A549 (cell line): ENCODE results near the gene BIN1.

Experiments
- CEBPB ChIP-seq, 2 experiments: fragments of >200 bp in 1 of 2; sonication (Bioruptor Twin) in 1 of 2; formaldehyde crosslinking in 1 of 2; IDR thresholded peaks; 2 replicates each; pipeline ENCODE4 v1.6.1; 2012 to 2016
- HDAC2 ChIP-seq: fragments of 200-600 bp; sonication (generic); IDR thresholded peaks from 2 replicates; pipeline ENCODE4 v1.6.1; 2016
- JUNB ChIP-seq: fragments of >200 bp; sonication (Bioruptor Twin); formaldehyde crosslinking; IDR thresholded peaks from 2 replicates; pipeline ENCODE4 v1.6.1; 2016
- MAFK ChIP-seq: fragments of 450-650 bp; IDR thresholded peaks from 2 replicates; pipeline ENCODE4 v1.6.1; 2014; ENCODE audit not compliant: partially characterized antibody
- POLR2A ChIP-seq: IDR thresholded peaks from 2 replicates; pipeline ENCODE4 v1.6.1; 2012; ENCODE audit warnings: mild to moderate bottlenecking, low read length
- RCOR1 ChIP-seq: fragments of 150-350 bp; IDR thresholded peaks from 2 replicates; pipeline ENCODE4 v1.6.1; 2014; ENCODE audit warnings: antibody characterized with exemption, low read length, low read depth
- ZFP36 ChIP-seq: fragments of 450-650 bp; IDR thresholded peaks from 2 replicates; pipeline ENCODE4 v1.6.1; 2014; ENCODE audit warnings: borderline replicate concordance; ENCODE audit not compliant: partially characterized antibody
- TF ChIP-seq, protein P1 (sequence below): fragments of >200 bp; sonication (Bioruptor Twin); formaldehyde crosslinking; IDR thresholded peaks from 3 replicates; pipeline ENCODE4 v1.5.1; 2016
- TF ChIP-seq, protein P2 (sequence below): IDR thresholded peaks from 2 replicates; pipeline ENCODE4 v1.6.1; 2012
- TF ChIP-seq, protein P3 (sequence below): IDR thresholded peaks from 2 replicates; pipeline ENCODE4 v1.6.1; 2012
- TF ChIP-seq, protein P4 (sequence below): fragments of 200-600 bp; sonication (generic); IDR thresholded peaks from 2 replicates; pipeline ENCODE4 v1.6.1; 2016; ENCODE audit warnings: antibody characterized with exemption, mild to moderate bottlenecking, moderate library complexity
- TF ChIP-seq, protein P5 (sequence below): fragments of >200 bp; sonication (Bioruptor Twin); formaldehyde crosslinking; IDR thresholded peaks from 3 replicates; pipeline ENCODE4 v1.6.1; 2016

DNA sequence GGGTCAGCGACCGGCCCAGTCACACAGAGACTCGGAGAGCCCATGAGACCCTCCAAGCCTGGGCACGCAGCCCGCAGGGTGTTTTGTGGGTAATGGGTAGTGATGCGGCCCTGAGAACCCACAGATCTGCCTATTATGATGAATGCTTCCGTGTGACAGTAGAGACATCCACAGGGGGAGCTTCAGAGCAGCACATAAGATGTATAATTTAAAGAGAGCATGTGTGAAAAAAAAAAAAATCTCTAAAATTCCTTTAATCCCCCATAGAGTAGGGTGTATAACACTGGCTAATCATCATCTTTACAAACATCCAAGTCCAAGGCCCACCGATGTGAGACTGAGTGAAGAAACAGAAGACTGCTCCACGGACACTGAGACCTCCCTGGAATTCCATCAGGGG, 34.6 kb downstream of the BIN1 start:
- TF ChIP-seq, protein P1, sequence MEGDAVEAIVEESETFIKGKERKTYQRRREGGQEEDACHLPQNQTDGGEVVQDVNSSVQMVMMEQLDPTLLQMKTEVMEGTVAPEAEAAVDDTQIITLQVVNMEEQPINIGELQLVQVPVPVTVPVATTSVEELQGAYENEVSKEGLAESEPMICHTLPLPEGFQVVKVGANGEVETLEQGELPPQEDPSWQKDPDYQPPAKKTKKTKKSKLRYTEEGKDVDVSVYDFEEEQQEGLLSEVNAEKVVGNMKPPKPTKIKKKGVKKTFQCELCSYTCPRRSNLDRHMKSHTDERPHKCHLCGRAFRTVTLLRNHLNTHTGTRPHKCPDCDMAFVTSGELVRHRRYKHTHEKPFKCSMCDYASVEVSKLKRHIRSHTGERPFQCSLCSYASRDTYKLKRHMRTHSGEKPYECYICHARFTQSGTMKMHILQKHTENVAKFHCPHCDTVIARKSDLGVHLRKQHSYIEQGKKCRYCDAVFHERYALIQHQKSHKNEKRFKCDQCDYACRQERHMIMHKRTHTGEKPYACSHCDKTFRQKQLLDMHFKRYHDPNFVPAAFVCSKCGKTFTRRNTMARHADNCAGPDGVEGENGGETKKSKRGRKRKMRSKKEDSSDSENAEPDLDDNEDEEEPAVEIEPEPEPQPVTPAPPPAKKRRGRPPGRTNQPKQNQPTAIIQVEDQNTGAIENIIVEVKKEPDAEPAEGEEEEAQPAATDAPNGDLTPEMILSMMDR: no peak
- TF ChIP-seq POLR2A (no peak), JUNB (no peak), MAFK (no peak), RCOR1 (no peak), HDAC2 (no peak), CEBPB (IDR thresholded peaks at IDR 0.05) (no peak), ZFP36 (no peak)
- TF ChIP-seq, protein P2, sequence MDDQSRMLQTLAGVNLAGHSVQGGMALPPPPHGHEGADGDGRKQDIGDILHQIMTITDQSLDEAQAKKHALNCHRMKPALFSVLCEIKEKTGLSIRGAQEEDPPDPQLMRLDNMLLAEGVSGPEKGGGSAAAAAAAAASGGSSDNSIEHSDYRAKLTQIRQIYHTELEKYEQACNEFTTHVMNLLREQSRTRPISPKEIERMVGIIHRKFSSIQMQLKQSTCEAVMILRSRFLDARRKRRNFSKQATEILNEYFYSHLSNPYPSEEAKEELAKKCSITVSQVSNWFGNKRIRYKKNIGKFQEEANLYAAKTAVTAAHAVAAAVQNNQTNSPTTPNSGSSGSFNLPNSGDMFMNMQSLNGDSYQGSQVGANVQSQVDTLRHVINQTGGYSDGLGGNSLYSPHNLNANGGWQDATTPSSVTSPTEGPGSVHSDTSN: no peak
- TF ChIP-seq, protein P3, sequence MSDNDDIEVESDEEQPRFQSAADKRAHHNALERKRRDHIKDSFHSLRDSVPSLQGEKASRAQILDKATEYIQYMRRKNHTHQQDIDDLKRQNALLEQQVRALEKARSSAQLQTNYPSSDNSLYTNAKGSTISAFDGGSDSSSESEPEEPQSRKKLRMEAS: no peak
- TF ChIP-seq, protein P4, sequence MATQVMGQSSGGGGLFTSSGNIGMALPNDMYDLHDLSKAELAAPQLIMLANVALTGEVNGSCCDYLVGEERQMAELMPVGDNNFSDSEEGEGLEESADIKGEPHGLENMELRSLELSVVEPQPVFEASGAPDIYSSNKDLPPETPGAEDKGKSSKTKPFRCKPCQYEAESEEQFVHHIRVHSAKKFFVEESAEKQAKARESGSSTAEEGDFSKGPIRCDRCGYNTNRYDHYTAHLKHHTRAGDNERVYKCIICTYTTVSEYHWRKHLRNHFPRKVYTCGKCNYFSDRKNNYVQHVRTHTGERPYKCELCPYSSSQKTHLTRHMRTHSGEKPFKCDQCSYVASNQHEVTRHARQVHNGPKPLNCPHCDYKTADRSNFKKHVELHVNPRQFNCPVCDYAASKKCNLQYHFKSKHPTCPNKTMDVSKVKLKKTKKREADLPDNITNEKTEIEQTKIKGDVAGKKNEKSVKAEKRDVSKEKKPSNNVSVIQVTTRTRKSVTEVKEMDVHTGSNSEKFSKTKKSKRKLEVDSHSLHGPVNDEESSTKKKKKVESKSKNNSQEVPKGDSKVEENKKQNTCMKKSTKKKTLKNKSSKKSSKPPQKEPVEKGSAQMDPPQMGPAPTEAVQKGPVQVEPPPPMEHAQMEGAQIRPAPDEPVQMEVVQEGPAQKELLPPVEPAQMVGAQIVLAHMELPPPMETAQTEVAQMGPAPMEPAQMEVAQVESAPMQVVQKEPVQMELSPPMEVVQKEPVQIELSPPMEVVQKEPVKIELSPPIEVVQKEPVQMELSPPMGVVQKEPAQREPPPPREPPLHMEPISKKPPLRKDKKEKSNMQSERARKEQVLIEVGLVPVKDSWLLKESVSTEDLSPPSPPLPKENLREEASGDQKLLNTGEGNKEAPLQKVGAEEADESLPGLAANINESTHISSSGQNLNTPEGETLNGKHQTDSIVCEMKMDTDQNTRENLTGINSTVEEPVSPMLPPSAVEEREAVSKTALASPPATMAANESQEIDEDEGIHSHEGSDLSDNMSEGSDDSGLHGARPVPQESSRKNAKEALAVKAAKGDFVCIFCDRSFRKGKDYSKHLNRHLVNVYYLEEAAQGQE: no peak
- TF ChIP-seq, protein P5, sequence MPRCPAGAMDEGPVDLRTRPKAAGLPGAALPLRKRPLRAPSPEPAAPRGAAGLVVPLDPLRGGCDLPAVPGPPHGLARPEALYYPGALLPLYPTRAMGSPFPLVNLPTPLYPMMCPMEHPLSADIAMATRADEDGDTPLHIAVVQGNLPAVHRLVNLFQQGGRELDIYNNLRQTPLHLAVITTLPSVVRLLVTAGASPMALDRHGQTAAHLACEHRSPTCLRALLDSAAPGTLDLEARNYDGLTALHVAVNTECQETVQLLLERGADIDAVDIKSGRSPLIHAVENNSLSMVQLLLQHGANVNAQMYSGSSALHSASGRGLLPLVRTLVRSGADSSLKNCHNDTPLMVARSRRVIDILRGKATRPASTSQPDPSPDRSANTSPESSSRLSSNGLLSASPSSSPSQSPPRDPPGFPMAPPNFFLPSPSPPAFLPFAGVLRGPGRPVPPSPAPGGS: no peak
